ENCODE measurements around the gene PRKAR2B. TPM values are rescaled to one million over a fixed set of nuclear protein-coding genes. Genes with fewer than 3 reads are reported as not detected.

Gene PRKAR2B
- total RNA-seq, 2 donors from 2014 or later: 1.1 to 1.6 TPM

DNA sequence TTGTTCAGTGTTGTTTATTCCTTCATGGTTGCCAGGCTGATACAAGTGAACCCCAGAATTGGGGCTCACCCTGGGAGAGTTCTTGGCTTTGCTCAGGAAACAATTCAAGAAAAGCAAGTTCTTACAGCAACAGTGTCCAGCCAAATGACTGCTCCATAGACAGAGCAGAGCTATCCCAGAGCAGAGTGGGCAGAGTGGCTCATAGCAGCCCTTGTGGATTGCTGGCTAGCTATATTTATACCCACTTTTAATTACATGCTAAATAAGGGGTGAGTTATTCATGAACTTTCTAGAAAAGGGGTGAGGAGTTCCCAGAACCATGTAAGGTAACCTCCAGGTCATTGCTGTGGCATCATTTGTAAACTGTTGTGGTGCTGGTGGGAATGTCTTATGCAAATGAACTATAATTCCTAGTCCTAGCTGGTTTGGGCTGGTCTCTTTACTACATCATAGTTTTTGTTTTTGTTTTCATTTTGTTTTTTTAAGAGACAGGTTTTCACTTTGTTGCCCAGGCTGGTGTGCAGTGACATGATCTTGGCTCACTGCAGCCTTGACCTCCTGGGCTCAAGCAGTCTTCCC is 64.4 kb downstream of the PRKAR2B start:
- Mint-ChIP-seq H3K27ac (no peak overlapping the region), H3K27me3 (ENCODE audit: low read depth) (no peaks in the 10 kb centered on the region), H3K4me1 (ENCODE audit: low read depth) (peaks cover 2% of the 10 kb centered on the region), H3K36me3 (ENCODE audit: insufficient read depth in 2 of 2) (no peaks in the 10 kb centered on the region), H3K4me3 (no peak overlapping the region), H3K9me3 (no peaks in the 10 kb centered on the region)
- DNase-seq: no peak
- ATAC-seq (replicated peaks in 1 of 2): peak in 1 of 2 donors; percentile 23

DNA sequence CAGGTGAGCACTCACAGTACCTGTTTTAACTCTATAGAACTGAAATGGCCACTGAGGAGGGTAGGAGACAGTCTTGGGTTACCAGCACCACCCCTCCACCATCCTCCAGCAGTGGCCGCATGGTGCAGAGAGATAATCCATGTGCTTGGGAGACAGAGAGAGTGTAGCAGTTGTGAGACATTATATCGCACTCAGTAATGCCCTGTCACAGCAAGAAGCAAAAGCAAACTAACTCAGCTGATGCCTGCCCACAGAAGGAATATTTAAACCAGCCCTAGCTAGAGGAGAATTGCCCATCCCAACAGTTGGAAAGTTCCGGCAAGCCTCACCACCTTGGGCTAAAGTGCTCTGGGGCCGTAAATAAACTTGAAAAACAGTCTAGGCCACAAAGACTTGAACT is 65.5 kb downstream of the PRKAR2B start:
- H3K27ac Mint-ChIP-seq: no peak overlapping the region
- no peaks in the 10 kb centered on the region for H3K36me3 Mint-ChIP-seq (ENCODE audit: insufficient read depth in 2 of 2)
- H3K4me3 Mint-ChIP-seq: no peak overlapping the region
- no peaks in the 10 kb centered on the region for H3K4me1 Mint-ChIP-seq (ENCODE audit: low read depth)
- DNase-seq (no peak), ATAC-seq (replicated peaks in 1 of 2) (no peak)
- no peaks in the 10 kb centered on the region for H3K9me3 Mint-ChIP-seq
- no peaks in the 10 kb centered on the region for H3K27me3 Mint-ChIP-seq (ENCODE audit: low read depth)

DNA sequence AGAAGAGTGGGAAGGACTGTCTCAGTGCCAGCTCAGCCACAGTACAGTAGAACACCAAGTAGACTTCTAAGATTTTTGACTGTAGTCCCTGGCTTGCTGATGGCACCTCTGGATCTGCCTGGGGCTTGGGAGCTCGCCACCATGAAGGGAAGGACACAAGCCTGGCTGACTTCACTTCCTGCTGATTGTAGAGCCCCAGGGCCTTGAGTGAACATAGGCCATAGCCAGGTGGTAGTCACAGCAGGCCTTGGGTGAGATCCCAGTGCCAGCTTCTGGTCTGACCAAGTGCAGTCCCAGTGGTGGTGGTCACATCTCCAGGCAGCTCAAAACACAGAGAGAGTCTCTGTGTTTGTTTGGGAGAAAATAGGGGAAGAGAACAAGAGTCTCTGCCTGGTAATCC is 66.7 kb downstream of the PRKAR2B start:
- Mint-ChIP-seq H3K36me3 (ENCODE audit: insufficient read depth in 2 of 2) (no peaks in the 10 kb centered on the region), H3K27ac (no peak overlapping the region), H3K27me3 (ENCODE audit: low read depth) (no peaks in the 10 kb centered on the region), H3K9me3 (no peaks in the 10 kb centered on the region), H3K4me3 (no peak overlapping the region), H3K4me1 (ENCODE audit: low read depth) (no peaks in the 10 kb centered on the region)
- ATAC-seq (replicated peaks in 1 of 2): no peak
- no peak for DNase-seq

DNA sequence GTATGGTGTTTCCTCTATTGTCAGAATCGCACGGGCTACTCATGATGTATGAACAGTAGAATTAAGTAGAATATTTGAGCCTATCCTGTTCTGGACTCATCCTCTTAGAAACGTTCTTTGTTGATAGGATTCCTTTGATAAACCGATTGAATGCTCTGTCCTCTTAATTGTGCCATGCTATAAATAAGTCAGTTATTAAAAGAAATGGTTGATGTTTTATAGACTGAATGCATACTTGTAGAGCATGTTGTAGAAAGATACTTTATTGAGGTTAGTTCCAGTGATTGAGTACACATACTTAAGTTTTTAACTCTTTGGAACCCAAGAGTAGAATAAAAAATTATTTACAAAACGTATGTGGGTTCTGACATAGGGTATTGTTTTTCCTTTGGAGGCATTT is 69.4 kb downstream of the PRKAR2B start:
- no peaks in the 10 kb centered on the region for H3K9me3 Mint-ChIP-seq
- H3K4me1 Mint-ChIP-seq (ENCODE audit: low read depth): no peaks in the 10 kb centered on the region
- DNase-seq (no peak), ATAC-seq (replicated peaks in 1 of 2) (no peak)
- H3K27ac Mint-ChIP-seq: no peak overlapping the region
- no peak overlapping the region for H3K4me3 Mint-ChIP-seq
- no peaks in the 10 kb centered on the region for H3K36me3 Mint-ChIP-seq (ENCODE audit: insufficient read depth in 2 of 2)
- no peaks in the 10 kb centered on the region for H3K27me3 Mint-ChIP-seq (ENCODE audit: low read depth)

DNA sequence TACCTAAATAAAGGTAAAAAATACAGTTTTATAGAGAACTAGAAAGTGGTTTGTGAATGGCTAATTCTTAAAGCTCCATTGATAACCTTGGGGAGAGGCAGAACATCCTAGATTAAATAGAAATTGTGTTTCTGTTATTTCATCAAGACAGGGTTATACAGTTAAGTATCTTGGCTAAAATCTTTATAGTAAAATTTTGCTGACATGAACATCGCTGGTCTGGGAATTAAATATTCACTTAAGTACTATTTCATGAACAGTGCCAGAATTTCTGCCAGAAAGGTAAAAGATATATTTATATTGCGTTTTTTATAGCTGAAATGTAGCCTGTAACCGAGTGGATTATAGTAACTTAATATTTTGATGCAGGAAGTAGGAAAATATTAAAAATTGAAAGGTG is 70.6 kb downstream of the PRKAR2B start:
- Mint-ChIP-seq H3K4me1 (ENCODE audit: low read depth) (no peaks in the 10 kb centered on the region), H3K27me3 (ENCODE audit: low read depth) (no peaks in the 10 kb centered on the region), H3K9me3 (no peaks in the 10 kb centered on the region), H3K36me3 (ENCODE audit: insufficient read depth in 2 of 2) (no peaks in the 10 kb centered on the region), H3K4me3 (no peak overlapping the region), H3K27ac (no peak overlapping the region)
- ATAC-seq (replicated peaks in 1 of 2) (no peak), DNase-seq (no peak)

DNA sequence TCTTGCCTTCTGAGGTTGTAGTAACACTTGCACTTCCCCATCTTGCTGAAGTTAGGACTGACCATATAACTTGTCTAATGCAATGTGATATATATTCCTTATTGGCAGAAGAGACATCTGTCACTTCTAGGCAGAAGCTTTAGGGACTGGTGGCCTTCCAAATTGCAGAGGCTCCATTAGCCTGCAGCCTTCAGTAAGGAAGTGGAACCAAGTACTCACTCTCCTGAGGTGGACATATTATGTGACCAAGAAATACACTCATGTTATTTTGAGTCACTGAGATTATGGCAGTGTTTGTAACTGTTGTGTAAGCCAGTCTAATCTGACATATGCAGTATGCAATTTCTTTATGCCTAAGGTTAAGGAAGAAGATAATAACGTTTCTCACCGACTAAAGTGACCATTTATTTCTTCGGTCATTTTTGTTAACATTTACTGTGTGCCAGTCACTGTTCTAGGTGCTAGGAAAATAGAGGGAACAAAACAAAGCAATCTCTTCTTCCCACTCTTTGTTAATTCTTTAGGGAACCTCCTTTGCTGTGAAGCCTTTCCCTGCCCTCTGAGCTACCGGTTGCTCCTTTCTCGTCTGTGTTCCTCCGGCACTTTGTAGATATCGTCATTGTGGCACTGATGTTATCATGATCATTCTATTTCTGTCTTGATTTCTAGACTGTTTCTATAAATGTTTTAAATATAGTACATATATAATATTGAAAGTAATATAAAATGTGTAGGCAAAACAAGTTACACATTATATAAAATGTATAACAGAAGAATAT is 71.4 kb downstream of the PRKAR2B start:
- ATAC-seq (replicated peaks in 1 of 2): no peak
- no peak overlapping the region for H3K27ac Mint-ChIP-seq
- H3K4me1 Mint-ChIP-seq (ENCODE audit: low read depth): no peaks in the 10 kb centered on the region
- no peak overlapping the region for H3K4me3 Mint-ChIP-seq
- no peaks in the 10 kb centered on the region for H3K27me3 Mint-ChIP-seq (ENCODE audit: low read depth)
- DNase-seq: no peak
- H3K9me3 Mint-ChIP-seq: no peaks in the 10 kb centered on the region
- no peaks in the 10 kb centered on the region for H3K36me3 Mint-ChIP-seq (ENCODE audit: insufficient read depth in 2 of 2)

DNA sequence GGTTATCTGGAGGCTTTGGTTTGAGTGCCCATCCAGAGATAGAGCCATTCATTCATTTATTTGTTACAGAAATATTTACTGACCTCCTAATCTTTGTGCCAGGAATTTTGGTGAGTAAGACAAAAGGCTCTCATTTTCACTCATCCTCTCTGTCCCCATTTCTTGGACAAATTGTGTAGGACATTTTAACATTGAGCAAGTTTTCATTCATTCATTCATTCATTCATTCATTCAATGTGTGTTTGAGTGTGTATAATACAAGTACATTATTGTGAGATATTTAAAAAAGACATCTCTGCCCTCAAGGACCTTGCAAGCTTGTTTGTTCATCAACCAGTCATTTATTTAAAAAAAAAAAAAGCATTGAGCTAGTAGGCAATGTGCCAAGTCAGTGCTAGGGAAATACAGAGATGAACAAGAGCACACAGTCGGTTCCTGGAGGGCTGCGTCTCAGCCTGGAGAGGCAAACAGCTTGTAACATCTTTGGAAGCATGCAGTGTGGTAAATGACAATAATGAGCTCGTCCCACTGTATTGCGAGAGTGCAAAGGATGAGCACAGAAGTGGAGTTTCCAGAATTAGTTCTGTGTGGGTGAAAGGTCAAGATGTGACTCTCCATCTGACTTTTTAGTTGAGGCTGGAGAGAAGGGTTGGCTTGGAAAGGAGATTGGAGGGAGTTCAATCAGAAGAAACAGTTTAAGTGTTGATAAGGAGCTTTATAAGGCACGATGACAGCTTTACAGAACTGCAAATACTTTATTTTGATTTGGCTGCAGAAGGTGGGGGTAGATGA is 73.8 kb downstream of the PRKAR2B start:
- DNase-seq (no peak), ATAC-seq (replicated peaks in 1 of 2) (no peak)
- Mint-ChIP-seq H3K4me1 (ENCODE audit: low read depth) (no peaks in the 10 kb centered on the region), H3K9me3 (no peaks in the 10 kb centered on the region), H3K36me3 (ENCODE audit: insufficient read depth in 2 of 2) (no peaks in the 10 kb centered on the region), H3K27me3 (ENCODE audit: low read depth) (no peaks in the 10 kb centered on the region), H3K4me3 (no peak overlapping the region), H3K27ac (no peak overlapping the region)

DNA sequence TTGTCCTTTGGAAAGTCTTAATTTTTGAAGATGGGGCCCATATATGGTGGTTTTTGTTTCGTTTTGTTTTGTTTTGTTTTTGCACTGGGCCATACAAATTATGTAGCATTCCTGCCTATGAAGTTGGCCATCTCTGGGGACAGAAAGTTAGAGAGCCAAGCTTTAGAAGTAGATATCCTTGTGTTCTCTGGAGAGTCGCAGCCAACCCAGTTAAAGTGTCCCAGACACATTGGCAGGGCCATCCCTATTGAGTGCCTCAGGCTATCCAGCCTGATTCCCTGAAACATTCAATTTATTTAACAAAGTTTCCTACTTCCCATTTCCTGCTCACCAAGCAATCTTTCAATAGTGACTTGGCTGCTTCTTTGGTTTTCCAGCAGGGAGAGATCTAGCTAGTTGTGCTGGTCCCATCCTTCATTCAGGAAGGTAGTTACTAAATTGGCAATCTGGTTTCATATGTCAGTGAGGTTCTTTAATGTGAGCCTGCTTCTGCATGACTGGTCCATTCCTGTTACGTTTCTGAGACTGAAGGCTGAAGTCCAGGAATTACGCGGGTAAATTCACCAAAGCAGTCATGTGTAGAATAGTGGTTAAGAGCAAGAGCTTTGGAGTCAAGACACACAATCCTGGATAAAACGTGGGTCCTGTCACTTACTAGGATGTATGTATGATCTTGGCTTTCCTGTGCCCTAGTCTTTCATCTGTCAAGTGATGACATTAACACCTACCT is 75.0 kb downstream of the PRKAR2B start:
- DNase-seq (no peak), ATAC-seq (replicated peaks in 1 of 2) (no peak)
- Mint-ChIP-seq H3K36me3 (ENCODE audit: insufficient read depth in 2 of 2) (no peaks in the 10 kb centered on the region), H3K4me1 (ENCODE audit: low read depth) (no peaks in the 10 kb centered on the region), H3K9me3 (no peaks in the 10 kb centered on the region), H3K27me3 (ENCODE audit: low read depth) (no peaks in the 10 kb centered on the region), H3K4me3 (no peak overlapping the region), H3K27ac (no peak overlapping the region)

DNA sequence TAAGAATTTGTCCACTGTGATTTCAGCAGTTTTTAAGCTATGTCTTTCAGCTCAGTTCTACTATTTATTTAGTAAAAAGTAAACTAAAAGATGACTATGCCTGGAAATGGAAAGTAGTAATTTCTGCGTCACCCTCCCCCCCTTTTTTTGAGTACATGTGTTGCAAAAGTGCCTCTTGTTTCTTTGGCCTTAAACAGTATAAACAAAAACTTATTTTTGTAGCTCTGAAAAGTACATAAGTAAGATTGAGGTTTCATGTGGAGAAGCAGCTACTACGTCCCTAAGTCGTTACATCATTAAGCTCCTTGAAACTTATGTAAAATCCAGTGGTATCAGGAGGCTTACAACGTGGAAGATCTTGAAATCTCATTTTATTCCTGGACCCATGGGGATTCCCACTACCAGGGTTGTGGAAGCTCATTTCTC is 78.0 kb downstream of the PRKAR2B start:
- peaks cover 17% of the 10 kb centered on the region for H3K4me1 Mint-ChIP-seq (ENCODE audit: low read depth)
- no peaks in the 10 kb centered on the region for H3K9me3 Mint-ChIP-seq
- ATAC-seq (replicated peaks in 1 of 2): no peak
- no peak overlapping the region for H3K4me3 Mint-ChIP-seq
- no peak overlapping the region for H3K27ac Mint-ChIP-seq
- no peak for DNase-seq
- no peaks in the 10 kb centered on the region for H3K36me3 Mint-ChIP-seq (ENCODE audit: insufficient read depth in 2 of 2)
- H3K27me3 Mint-ChIP-seq (ENCODE audit: low read depth): no peaks in the 10 kb centered on the region

DNA sequence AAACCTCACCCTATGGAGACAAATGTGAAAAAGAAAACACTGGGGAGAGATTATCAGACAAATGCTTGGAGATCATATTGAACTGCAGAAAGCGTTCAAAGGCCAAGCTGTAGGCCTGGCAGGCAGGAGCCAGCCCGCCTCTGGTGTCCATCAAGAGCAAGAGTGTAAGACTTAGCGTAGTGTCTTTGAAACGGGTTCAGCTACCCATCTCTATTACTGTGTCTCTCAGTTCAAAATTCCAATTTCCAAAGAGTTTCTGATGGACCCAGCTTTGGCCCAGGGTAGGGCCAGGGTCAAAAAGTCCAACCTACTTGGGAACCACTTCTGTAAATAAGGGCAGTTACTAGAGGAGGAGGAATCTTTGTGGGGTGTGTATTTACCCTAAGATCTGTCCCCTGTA is 78.9 kb downstream of the PRKAR2B start:
- DNase-seq (no peak), ATAC-seq (replicated peaks in 1 of 2) (no peak)
- Mint-ChIP-seq H3K4me3 (no peak overlapping the region), H3K9me3 (no peaks in the 10 kb centered on the region), H3K36me3 (ENCODE audit: insufficient read depth in 2 of 2) (no peaks in the 10 kb centered on the region), H3K27me3 (ENCODE audit: low read depth) (no peaks in the 10 kb centered on the region), H3K27ac (no peak overlapping the region), H3K4me1 (ENCODE audit: low read depth) (peaks cover 17% of the 10 kb centered on the region)

DNA sequence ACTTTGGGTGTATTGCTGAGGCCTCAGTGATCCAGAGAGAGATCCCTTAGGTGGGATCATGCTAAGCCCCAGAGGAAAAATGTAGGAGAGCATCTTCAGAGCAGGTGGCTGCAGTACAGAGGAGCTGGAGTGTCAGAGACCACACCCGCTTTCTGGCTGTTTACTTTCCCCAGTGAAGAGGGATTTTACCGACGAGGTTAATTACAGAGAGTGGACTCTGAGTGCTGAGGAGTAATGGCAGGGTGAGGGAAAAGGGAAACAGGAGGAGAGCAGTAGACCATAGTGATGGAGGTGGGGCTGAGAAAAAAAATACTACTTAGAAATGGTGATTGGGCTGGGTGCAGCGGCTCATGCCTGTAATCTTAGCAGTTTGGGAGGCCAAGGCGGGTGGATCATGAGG is 81.0 kb downstream of the PRKAR2B start:
- Mint-ChIP-seq H3K9me3 (no peaks in the 10 kb centered on the region), H3K4me3 (peak overlapping the region; percentile 64 to 76), H3K36me3 (ENCODE audit: insufficient read depth in 2 of 2) (no peaks in the 10 kb centered on the region), H3K4me1 (ENCODE audit: low read depth) (peaks cover 17% of the 10 kb centered on the region), H3K27me3 (ENCODE audit: low read depth) (no peaks in the 10 kb centered on the region), H3K27ac (peak overlapping the region; percentile 79)
- DNase-seq (no peak), ATAC-seq (replicated peaks in 1 of 2) (no peak)

DNA sequence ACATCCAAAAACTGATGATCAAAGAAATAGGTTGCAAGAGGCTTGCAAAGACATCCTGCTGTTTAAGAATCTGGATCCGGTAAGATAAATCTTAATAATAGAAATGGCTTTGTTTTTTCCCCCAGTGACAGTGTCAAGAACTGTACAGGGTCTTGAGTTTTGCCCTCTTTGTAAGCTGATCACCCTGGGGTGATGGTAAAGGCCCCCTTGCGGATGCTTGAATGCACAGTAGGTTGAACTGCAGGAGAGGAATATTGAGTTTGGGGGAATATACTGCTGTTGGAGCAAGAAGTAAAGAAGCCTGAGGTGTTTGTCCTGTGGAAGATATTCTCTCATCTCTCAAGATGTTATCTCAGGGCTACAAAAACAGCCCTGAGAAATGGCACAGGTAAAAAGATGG is 83.7 kb downstream of the PRKAR2B start:
- H3K27ac Mint-ChIP-seq: no peak overlapping the region
- H3K4me3 Mint-ChIP-seq: no peak overlapping the region

DNA sequence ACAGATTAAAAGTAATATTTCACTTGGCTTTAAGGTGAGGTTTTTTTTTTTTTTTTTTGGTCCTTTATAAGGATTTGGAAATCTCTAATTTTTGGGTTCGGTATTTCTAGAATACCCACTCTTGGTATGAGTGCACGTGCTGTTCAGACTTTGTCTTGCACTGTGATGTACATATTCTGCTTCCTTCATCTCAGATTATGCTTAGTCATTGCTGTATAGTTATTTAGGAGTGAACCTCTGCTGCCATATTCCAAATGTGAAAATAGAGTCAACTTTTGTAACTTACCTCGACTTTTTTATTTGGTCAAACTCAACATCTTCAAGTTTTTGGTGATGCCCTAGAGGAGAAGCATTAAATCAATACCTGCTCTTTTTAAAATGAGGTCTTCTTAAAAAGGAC is 84.2 kb downstream of the PRKAR2B start:
- DNase-seq (no peak), ATAC-seq (replicated peaks in 1 of 2) (no peak)
- Mint-ChIP-seq H3K4me3 (no peak overlapping the region), H3K4me1 (ENCODE audit: low read depth) (peaks cover 17% of the 10 kb centered on the region), H3K36me3 (ENCODE audit: insufficient read depth in 2 of 2) (no peaks in the 10 kb centered on the region), H3K9me3 (no peaks in the 10 kb centered on the region), H3K27me3 (ENCODE audit: low read depth) (no peaks in the 10 kb centered on the region), H3K27ac (no peak overlapping the region)

More for the DNA sequence above, 83.7 kb downstream of the PRKAR2B start:
- ATAC-seq (replicated peaks in 1 of 2) (no peak), DNase-seq (no peak)
- no peaks in the 10 kb centered on the region for H3K9me3 Mint-ChIP-seq
- no peaks in the 10 kb centered on the region for H3K36me3 Mint-ChIP-seq (ENCODE audit: insufficient read depth in 2 of 2)
- H3K4me1 Mint-ChIP-seq (ENCODE audit: low read depth): peaks cover 17% of the 10 kb centered on the region
- H3K27me3 Mint-ChIP-seq (ENCODE audit: low read depth): no peaks in the 10 kb centered on the region

All from activated T-cell treated with anti-CD3 and anti-CD28 coated beads, Interleukin-2, amount 50 U/mL, for 72 hours (primary cell).